ENCODE data around the gene MBNL1. TPM values are rescaled to one million over a fixed set of nuclear protein-coding genes. Genes with fewer than 3 reads are reported as not detected.
A peak's percentile ranks its signal among the peaks of the same experiment; 100 is the strongest.

The MBNL1 gene
- total RNA-seq, 1 donor from 2014 or later: 14.7 TPM

GRCh38 chr3:152308475-152308844 is 39.7 kb downstream of the MBNL1 start:
- H2AFZ ChIP-seq (replicated peaks): no peak overlapping the region
- Mint-ChIP-seq H3K27me3 (ENCODE audit: insufficient read depth, low read depth) (peaks cover 2% of the 10 kb centered on the region), H3K9me3 (no peaks in the 10 kb centered on the region), H3K4me3 (no peak overlapping the region), H3K27ac (no peak overlapping the region), H3K36me3 (peaks cover 7% of the 10 kb centered on the region), H3K4me1 (peaks cover 41% of the 10 kb centered on the region)
- no peak overlapping the region for H3K27ac ChIP-seq
- no peaks in the 10 kb centered on the region for H3K27me3 ChIP-seq
- peaks cover 7% of the 10 kb centered on the region for H4K20me1 ChIP-seq (ENCODE audit: low read depth)
- no peaks in the 10 kb centered on the region for H3K36me3 ChIP-seq
- peak overlapping the region; percentile 41 for H3K4me2 ChIP-seq
- H3K4me3 ChIP-seq: no peak overlapping the region
- peaks cover 39% of the 10 kb centered on the region for H3K4me1 ChIP-seq
- no peak for DNase-seq (ENCODE audit: low spot score)
- no peak for TF ChIP-seq EZH2phosphoT487 (IDR thresholded peaks at IDR 0.05)
- TF ChIP-seq CTCF (IDR thresholded peaks at IDR 0.05): no peak
- TF ChIP-seq EZH2 (IDR thresholded peaks at IDR 0.05): no peak
- peaks cover 4% of the 10 kb centered on the region for H3F3A ChIP-seq (ENCODE audit: low read depth)
- H3K9me3 ChIP-seq (ENCODE audit: low read depth): no peaks in the 10 kb centered on the region
- no peak overlapping the region for H3K9ac ChIP-seq
- H3K79me2 ChIP-seq (ENCODE audit: low read depth): peaks cover 9% of the 10 kb centered on the region

GRCh38 chr3:152309031-152309430 is 40.3 kb downstream of the MBNL1 start:
- peak overlapping the region; percentile 0 for H3K4me2 ChIP-seq
- peaks cover 39% of the 10 kb centered on the region for H3K4me1 ChIP-seq
- no peak overlapping the region for H3K4me3 ChIP-seq
- H3K9me3 ChIP-seq (ENCODE audit: low read depth): no peaks in the 10 kb centered on the region
- no peaks in the 10 kb centered on the region for H3K27me3 ChIP-seq
- H3F3A ChIP-seq (ENCODE audit: low read depth): peaks cover 4% of the 10 kb centered on the region
- peaks cover 7% of the 10 kb centered on the region for H4K20me1 ChIP-seq (ENCODE audit: low read depth)
- H3K36me3 ChIP-seq: no peaks in the 10 kb centered on the region
- Mint-ChIP-seq H3K27me3 (ENCODE audit: insufficient read depth, low read depth) (peaks cover 2% of the 10 kb centered on the region), H3K9me3 (no peaks in the 10 kb centered on the region), H3K27ac (no peak overlapping the region), H3K36me3 (peaks cover 7% of the 10 kb centered on the region), H3K4me1 (peaks cover 39% of the 10 kb centered on the region), H3K4me3 (no peak overlapping the region)
- TF ChIP-seq EZH2 (IDR thresholded peaks at IDR 0.05): no peak
- no peak overlapping the region for H2AFZ ChIP-seq (replicated peaks)
- no peak overlapping the region for H3K27ac ChIP-seq
- no peak for DNase-seq (ENCODE audit: low spot score)
- no peak overlapping the region for H3K9ac ChIP-seq
- H3K79me2 ChIP-seq (ENCODE audit: low read depth): peaks cover 9% of the 10 kb centered on the region

- Histone ChIP-seq H3K9ac (no peak overlapping the region), H3K4me2 (no peak overlapping the region), H3K4me1 (peaks cover 34% of the 10 kb centered on the region), H3K4me3 (no peak overlapping the region), H3K36me3 (no peaks in the 10 kb centered on the region), H2AFZ (replicated peaks) (no peak overlapping the region), H3K27me3 (no peaks in the 10 kb centered on the region), H3K79me2 (ENCODE audit: low read depth) (peaks cover 9% of the 10 kb centered on the region), H4K20me1 (ENCODE audit: low read depth) (peaks cover 7% of the 10 kb centered on the region), H3K27ac (no peak overlapping the region), H3K9me3 (ENCODE audit: low read depth) (no peaks in the 10 kb centered on the region), H3F3A (ENCODE audit: low read depth) (peaks cover 4% of the 10 kb centered on the region)
- peaks cover 2% of the 10 kb centered on the region for H3K27me3 Mint-ChIP-seq (ENCODE audit: insufficient read depth, low read depth)
- no peak overlapping the region for H3K27ac Mint-ChIP-seq
- no peaks in the 10 kb centered on the region for H3K9me3 Mint-ChIP-seq
- H3K4me1 Mint-ChIP-seq: peaks cover 36% of the 10 kb centered on the region
- no peak overlapping the region for H3K4me3 Mint-ChIP-seq
- TF ChIP-seq EZH2 (IDR thresholded peaks at IDR 0.05): no peak
- TF ChIP-seq CTCF (IDR thresholded peaks at IDR 0.05): no peak
- H3K36me3 Mint-ChIP-seq: peaks cover 7% of the 10 kb centered on the region
- DNase-seq (ENCODE audit: low spot score): no peak
Observed at GRCh38 chr3:152309535-152310307, 41.0 kb downstream of the MBNL1 start.

- H4K20me1 ChIP-seq (ENCODE audit: low read depth): no peaks in the 10 kb centered on the region
- no peak overlapping the region for H3K9ac ChIP-seq
- H3K9me3 Mint-ChIP-seq: no peaks in the 10 kb centered on the region
- H3K27me3 Mint-ChIP-seq (ENCODE audit: insufficient read depth, low read depth): peaks cover 2% of the 10 kb centered on the region
- H3K36me3 Mint-ChIP-seq: peaks cover 14% of the 10 kb centered on the region
- peaks cover 14% of the 10 kb centered on the region for H3K4me1 Mint-ChIP-seq
- no peak for TF ChIP-seq EZH2phosphoT487 (IDR thresholded peaks at IDR 0.05)
- no peaks in the 10 kb centered on the region for H3K36me3 ChIP-seq
- H2AFZ ChIP-seq (replicated peaks): no peak overlapping the region
- H3K4me2 ChIP-seq: no peak overlapping the region
- H3K27ac ChIP-seq: no peak overlapping the region
- H3K4me3 ChIP-seq: no peak overlapping the region
- H3K4me1 ChIP-seq: peaks cover 10% of the 10 kb centered on the region
- no peak for DNase-seq (ENCODE audit: low spot score)
- no peak overlapping the region for H3K4me3 Mint-ChIP-seq
- no peaks in the 10 kb centered on the region for H3K27me3 ChIP-seq
- H3F3A ChIP-seq (ENCODE audit: low read depth): no peaks in the 10 kb centered on the region
- no peaks in the 10 kb centered on the region for H3K79me2 ChIP-seq (ENCODE audit: low read depth)
- H3K9me3 ChIP-seq (ENCODE audit: low read depth): no peaks in the 10 kb centered on the region
- no peak overlapping the region for H3K27ac Mint-ChIP-seq
Observed at GRCh38 chr3:152313430-152313829, 44.7 kb downstream of the MBNL1 start.

All from neural progenitor cell (in vitro differentiated cells).